HG03354 (cell line): ENCODE measurements around the gene ARHGEF12.
"Not testable (repeated sequence)": the region's sequence is repeated elsewhere in the genome, so short reads cannot be mapped to it uniquely, and the experiment has no call there.

Experiments used
- ATAC-seq: cut with Tn5 transposase; IDR thresholded peaks from one replicate; pipeline ENCODE4 v1.9.1; 2021; ENCODE audit warnings: mild to moderate bottlenecking; ENCODE audit not compliant: unreplicated experiment, poor library complexity, severe bottlenecking

The ARHGEF12 gene

DNA sequence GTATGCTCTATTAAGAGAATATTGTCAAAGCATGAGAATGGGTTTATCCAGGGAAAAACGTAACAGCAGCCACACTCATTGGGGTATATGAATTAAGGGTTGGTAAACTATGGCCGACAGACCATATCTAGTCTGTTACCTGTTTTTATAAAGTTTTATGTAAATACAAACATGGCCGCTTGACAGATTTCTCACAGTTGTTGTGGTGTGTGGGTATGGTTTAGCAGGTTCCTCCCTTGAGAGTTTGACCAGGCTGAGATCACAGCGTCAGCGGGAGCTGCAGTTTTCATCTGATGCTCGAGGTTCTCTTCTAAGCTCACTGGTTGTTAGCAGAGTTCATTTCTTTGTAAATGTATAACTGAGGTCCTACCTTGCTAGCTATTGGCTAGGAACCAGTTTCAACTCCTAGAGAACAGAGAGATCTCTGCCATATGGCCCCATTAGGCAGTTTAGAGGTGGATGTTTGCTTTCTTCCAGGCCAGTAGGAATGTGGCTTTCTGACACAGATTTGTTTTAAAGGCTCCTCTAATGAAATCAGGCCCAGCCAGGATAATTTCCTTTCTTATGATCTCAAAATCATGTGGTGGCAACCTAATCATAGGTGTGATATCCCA, 129.8 kb downstream of the ARHGEF12 start:
- no peak for ATAC-seq

DNA sequence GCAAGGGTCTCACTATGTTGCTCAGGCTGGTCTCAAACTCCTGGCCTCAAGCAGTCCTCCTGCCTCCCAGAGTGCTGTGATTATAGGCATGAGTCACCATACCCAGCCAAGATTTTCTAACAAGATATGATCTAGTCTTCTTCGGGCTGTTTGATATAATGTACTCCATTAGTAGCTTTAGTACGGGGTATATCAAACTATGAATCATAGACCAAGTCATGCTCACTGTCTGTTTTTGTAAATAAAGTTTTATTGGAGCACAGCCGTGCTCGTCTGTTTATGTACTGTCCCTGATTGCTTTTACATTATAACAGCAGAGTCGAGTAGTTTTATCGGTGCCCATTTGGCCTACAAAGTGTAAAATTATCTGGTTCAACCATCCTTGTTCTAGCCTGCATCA, 131.4 kb downstream of the ARHGEF12 start:
- ATAC-seq = no peak

DNA sequence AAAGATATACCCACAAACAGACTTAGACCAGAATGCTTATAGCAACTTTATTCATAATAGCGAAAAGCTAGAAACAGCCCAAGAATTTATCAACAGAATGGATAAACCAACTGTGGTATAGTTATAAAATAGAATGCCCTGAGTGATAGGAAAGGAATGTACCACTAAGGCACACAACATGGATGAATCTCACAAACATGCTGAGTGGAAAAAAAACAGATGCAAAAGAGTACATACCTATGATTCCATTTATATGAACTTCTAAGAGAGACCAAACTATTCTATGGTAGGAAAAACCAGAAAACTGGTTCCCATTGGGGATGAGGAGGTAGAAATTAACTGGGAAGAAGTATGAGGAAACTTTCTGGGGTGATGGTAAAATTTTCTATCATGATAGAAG, 134.9 kb downstream of the ARHGEF12 start:
- ATAC-seq = no peak

DNA sequence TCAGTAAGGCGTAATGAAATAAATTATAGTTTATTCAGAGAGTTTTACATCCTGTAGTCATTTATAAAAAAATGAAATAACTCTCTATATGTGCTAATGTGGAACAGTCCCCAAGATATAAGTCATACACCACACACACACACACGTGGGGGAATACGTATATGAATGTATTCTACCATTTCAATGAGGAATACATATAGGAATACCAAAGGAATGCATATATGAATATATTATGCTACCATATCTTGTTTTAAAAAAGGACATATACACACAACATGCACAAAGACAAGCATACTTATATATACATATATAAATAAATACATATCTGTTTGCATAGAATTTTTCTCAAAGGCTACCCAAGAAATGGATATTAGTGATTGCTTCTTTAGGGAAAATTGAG, 135.8 kb downstream of the ARHGEF12 start:
- ATAC-seq = no peak

DNA sequence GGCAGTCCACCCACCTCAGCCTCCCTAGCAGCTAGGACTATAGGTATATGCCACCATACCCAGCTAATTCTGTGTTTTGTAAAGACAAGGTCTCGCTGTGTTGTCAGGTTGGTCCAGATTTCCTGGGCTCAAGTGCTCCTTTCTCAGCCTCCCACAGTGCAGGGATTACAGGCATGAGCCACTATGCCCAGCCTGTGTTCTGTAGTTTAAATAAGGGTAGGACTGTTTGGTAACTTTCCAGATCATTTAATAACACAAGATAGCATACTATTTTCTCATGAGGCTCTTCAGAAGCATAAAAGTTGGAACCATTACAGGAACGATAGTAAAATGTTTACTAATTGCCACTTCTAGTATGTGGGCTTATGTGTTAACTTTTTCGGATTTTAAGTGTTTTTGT, 137.3 kb downstream of the ARHGEF12 start:
- ATAC-seq = no peak

DNA sequence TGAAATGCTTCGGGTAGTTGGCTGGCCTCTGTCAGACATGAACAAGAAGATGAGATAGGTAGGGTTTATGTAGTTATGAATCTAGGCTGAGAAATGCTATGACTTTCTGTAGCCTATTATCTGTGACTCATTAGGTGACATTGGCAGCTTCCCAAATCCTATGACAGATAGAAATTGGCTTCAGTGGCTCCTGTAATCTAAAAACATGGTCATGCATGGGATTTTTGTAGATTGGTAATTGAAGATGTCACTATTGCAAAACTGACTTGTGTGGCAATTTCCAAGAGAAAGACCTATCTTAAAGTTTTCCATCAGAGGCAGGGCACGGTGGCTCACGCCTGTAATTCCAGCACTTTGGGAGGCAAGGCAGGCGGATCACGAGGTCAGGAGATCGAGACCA, 145.9 kb downstream of the ARHGEF12 start:
- no peak for ATAC-seq

DNA sequence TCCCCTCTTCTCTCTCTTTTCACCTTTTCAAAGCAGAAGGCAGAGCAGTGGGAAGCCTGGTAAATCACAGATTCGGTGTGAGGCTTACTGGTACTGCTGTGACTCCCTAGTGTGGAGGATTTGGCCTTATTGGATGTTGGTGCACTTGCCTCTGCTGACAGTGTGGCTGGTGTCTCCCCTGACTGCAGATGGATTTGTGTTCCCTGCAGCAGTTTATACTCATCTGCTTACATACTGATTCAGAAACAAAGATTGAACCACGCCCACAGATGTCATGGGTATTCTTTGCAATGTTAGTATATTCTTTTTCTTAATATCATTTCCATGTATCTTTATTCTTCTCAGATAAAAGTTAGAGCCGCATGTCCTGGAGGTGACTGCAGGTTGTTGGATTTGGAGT, 148.5 kb downstream of the ARHGEF12 start:
- no peak for ATAC-seq

DNA sequence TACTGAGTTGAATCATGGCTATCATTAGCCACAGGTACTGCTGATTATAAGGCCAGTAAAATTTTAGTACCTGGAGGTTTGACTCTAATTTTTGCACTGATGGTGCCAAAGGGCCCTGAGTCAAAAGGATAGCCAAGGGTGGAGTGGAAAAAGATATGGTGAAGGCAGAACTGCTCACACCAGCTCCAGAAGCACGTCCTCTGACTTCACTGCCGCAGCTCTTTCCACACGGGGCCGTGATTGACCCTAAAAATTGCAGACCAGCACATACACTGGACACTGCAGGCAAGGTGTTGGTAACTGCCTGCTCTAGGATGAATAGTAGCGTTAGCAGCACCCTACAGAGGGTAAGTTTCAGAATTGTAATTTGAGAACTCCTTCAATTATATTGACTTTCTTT, 149.9 kb downstream of the ARHGEF12 start:
- no peak for ATAC-seq

- no peak for ATAC-seq
Observed at GRCh38 chr11:120489799-120490198, 153.6 kb downstream of the ARHGEF12 start.

GRCh38 chr11:120492486-120492885, 156.3 kb downstream of the ARHGEF12 start:
- ATAC-seq = no peak

- no peak for ATAC-seq
Observed at GRCh38 chr11:120494595-120494994, 158.4 kb downstream of the ARHGEF12 start.

DNA sequence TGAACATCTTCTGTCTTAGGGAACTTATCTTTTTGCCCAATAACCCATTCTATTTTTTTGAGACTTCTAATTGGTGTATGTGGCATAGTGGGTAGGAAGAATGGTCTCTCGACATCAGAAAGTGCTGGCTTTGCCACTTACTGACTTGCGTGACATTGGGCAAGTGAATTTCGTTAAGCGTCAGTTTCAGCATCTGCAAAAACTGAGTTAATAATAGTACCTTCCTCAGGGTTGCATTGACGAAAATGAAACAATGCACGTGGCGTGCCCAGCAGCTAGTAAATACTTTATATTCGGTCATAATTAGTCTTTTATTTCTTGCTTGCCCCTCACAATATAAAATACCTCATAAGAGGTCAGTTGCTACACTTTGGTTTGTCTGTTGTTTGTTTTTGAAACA, 162.9 kb downstream of the ARHGEF12 start:
- ATAC-seq = no peak

- no peak for ATAC-seq
Observed at GRCh38 chr11:120499859-120500258, 163.6 kb downstream of the ARHGEF12 start.

DNA sequence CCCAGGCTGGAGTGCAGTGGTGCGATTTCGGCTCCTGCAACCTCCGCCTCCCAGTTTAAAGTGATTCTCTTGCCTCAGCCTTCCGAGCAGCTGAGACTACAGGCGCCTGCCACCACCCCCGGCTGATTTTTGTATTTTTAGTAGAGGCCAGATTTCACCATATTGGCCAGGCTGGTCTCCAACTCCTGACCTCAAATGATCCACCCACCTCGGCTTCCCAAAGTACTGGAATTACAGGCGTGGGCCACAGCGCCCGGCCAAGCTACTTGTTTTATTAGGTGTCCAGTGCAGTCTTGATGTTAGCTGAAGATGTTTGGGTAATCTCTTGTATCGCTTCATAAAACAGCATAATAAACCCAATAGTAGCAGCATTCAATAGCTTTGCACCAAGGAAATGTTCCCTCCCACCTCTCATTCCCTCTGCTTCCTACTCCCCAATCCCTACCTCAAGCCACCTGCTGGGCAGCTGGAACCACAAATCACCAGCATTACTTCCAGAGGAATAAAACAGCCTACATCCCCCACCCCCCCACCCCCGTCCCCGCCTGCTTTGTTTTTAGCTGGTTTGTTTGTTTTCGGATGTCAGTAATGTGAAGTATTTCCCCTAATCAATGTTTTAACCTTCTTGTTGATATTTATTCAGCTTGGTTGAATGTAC, 164.3 kb downstream of the ARHGEF12 start:
- ATAC-seq = no peak

DNA sequence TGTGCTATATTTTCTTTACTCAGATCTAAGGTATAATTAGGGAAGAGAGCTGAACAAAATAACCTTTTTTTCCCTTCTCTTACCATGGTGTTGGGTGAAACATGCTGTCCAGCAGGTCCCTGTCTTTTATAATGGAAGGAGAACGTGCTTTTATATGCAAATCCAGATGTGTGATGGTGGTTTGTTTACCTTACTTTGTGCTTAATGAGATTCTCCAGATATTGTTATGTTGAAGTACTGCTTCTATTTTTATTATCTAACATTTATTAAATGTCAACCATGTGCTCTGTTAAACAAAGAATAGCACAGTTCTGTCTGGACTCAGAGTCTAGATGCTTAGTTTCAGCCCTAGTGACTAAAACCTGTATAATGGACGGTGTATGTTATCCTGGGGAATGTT, 165.2 kb downstream of the ARHGEF12 start:
- no peak for ATAC-seq

GRCh38 chr11:120501976-120502755, 166.0 kb downstream of the ARHGEF12 start:
- ATAC-seq = no peak

DNA sequence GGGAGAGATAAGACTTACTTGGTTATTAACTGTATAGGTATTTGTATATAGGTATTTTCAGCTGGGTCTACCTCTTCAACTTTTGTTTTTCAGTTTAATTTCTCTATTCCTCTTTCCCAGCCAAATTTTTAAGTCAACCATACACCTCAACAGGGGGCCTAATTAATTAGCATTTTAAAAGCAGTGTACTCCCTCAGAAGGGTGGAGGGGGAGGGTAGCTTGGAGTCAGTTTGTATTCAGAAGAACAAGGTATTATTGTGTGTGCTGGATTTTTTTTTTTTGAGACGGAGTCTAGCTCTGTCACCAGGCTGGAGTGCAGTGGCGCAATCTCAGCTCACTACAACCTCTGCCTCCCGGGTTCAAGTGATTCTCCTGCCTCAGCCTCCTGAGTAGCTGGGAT, 167.3 kb downstream of the ARHGEF12 start:
- not testable (repeated sequence) for ATAC-seq

GRCh38 chr11:120505801-120506425, 169.7 kb downstream of the ARHGEF12 start:
- ATAC-seq = no peak

- ATAC-seq = no peak
Observed at GRCh38 chr11:120509346-120510053, 173.3 kb downstream of the ARHGEF12 start.
